Measurements from ENCODE around the gene TNFRSF12A. TPM values are rescaled to one million over a fixed set of nuclear protein-coding genes. Genes with fewer than 3 reads are reported as not detected.

TNFRSF12A gene
- total RNA-seq, 4 donors from 2014 or later: 12.6 to 76.2 (median 24.0) TPM

GRCh38 chr16:3056336-3057180, 36.4 kb downstream of the TNFRSF12A start:
- intact Hi-C loops (cut with DNase I; ENCODE audit: low total_unique reads): loop anchor here (5.0 kb wide), 1 partner anchor 111 kb away; no protein-coding TSS in a partner anchor
- Histone ChIP-seq H3K27me3 (no peaks in the 10 kb centered on the region), H3K4me1 (peaks cover 0 to 10% of the 10 kb centered on the region in 2 donors), H3K4me3 (no peak overlapping the region), H3K27ac (no peak overlapping the region), H3K9me3 (no peaks in the 10 kb centered on the region), H3K36me3 (no peaks in the 10 kb centered on the region)
- TF ChIP-seq CTCF (IDR thresholded peaks at IDR 0.05): no peak
- TF ChIP-seq POLR2A (IDR thresholded peaks at IDR 0.05): no peak
- no peak for DNase-seq

DNA sequence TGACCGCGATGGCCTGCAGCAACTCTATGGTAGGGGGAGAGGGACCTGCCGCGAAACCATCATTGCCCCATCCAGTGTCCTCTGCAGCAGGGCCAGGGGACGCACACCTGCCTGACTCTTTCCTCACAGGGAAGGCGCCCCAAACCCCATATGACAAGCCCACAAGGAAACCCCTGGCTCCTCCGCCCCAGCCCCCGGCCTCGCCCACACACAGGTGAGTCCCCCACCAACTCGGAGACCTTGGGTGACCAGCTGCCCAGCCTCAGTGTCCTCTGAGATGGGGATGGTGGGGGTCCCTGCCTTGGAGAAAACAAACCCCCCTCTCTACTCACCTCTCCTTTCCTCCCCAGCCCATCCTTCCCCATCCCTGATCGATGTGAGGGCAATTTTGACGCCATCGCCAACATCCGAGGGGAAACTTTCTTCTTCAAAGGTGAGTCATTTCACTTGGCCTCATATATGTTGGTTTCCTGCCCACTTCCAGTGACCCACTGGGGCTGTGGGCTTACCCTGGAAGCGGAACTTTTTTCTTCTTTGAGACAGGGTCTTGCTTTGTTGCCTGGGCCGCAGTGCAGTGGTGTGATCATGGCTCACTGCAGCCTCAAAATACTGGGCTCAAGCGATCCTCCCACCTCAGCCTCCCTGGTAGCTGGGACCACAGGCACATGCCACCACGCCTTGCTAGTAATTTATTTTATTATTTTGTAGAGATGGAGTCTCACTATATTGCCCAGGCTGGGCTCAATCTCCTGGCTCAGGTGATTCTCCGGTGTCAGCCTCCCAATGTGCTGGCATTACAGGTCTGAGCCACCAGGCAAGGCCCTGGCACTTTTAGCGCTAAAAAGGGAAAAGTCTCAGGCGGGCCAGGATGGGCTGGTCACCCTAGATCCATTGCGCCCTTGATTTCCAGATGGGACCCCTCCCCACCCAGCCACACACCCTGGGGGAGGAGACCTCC, 37.3 kb downstream of the TNFRSF12A start:
- no peak for TF ChIP-seq CTCF (IDR thresholded peaks at IDR 0.05)
- TF ChIP-seq POLR2A (IDR thresholded peaks at IDR 0.05): no peak
- peaks cover 0 to 10% of the 10 kb centered on the region in 2 donors for H3K4me1 ChIP-seq
- no peaks in the 10 kb centered on the region for H3K9me3 ChIP-seq
- no peaks in the 10 kb centered on the region for H3K27me3 ChIP-seq
- no peak overlapping the region for H3K27ac ChIP-seq
- DNase-seq: no peak
- no peaks in the 10 kb centered on the region for H3K36me3 ChIP-seq
- peak overlapping the region in 1 of 2 donors; percentile 65 for H3K4me3 ChIP-seq
- intact Hi-C loops (cut with DNase I; ENCODE audit: low total_unique reads): loop anchor here (5.0 kb wide), 1 partner anchor 110 kb away; no protein-coding TSS in a partner anchor

DNA sequence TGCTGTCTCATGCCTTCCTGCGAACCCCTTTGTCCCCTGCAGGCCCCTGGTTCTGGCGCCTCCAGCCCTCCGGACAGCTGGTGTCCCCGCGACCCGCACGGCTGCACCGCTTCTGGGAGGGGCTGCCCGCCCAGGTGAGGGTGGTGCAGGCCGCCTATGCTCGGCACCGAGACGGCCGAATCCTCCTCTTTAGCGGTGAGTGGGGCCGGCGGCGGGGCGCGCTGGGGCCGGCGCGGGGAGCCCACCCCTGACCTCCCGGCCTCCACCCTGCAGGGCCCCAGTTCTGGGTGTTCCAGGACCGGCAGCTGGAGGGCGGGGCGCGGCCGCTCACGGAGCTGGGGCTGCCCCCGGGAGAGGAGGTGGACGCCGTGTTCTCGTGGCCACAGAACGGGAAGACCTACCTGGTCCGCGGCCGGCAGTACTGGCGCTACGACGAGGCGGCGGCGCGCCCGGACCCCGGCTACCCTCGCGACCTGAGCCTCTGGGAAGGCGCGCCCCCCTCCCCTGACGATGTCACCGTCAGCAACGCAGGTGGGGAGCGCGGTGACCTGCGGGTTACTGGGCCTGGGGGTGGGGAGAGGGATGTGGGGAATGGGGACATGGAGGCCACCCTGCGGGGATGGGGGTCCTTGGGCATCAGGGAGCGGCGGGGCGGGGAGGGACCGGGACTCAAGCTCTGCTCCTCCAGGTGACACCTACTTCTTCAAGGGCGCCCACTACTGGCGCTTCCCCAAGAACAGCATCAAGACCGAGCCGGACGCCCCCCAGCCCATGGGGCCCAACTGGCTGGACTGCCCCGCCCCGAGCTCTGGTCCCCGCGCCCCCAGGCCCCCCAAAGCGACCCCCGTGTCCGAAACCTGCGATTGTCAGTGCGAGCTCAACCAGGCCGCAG, 38.2 kb downstream of the TNFRSF12A start:
- peaks cover 0 to 10% of the 10 kb centered on the region in 2 donors for H3K4me1 ChIP-seq
- H3K9me3 ChIP-seq: no peaks in the 10 kb centered on the region
- peak overlapping the region; percentile 49 to 85 for H3K27ac ChIP-seq
- H3K4me3 ChIP-seq: peak overlapping the region; percentile 65 to 91
- intact Hi-C loops (cut with DNase I; ENCODE audit: low total_unique reads): loop anchor here (5.0 kb wide), 1 partner anchor 109 kb away; no protein-coding TSS in a partner anchor
- H3K36me3 ChIP-seq: no peaks in the 10 kb centered on the region
- TF ChIP-seq POLR2A (IDR thresholded peaks at IDR 0.05) (no peak), CTCF (IDR thresholded peaks at IDR 0.05) (no peak)
- H3K27me3 ChIP-seq: no peaks in the 10 kb centered on the region
- peak in 1 of 2 donors; percentile 41 for DNase-seq

DNA sequence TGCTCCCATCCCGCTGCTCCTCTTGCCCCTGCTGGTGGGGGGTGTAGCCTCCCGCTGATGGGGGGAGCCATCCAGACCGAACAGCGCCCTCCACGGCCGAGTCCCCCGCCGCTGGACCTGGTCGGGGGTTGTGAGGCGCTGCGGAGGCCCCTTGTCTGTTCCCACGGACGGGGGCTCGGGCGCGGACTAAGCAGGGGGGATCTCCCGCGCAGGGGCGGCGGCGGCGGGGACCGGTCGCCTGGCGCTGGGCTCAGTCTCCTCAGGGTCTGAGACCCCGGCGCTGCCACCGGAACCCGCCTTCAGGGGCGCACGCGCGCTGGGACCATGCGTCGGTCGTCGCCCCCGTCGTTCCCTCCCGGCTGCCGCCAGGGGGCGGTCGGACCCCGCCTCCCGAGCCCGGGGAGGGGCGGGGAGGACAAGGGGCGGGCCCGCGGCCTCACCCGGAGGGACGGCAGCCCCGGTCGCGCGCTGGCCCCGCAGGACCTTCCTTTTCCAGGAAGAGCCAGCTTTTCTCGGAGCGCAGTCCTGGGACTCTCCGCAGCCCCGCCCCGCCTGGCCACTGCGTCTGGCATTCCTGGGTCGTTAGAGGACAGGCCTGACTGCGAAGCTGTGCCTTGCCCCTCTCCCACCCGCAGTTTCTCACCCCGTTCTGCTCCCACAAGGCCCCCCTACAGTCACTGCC, 39.0 kb downstream of the TNFRSF12A start:
- H3K4me1 ChIP-seq: peaks cover 0 to 10% of the 10 kb centered on the region in 2 donors
- peak overlapping the region; percentile 58 to 85 for H3K27ac ChIP-seq
- DNase-seq: peak; percentile 72 to 86
- peak overlapping the region; percentile 65 to 91 for H3K4me3 ChIP-seq
- no peaks in the 10 kb centered on the region for H3K9me3 ChIP-seq
- no peaks in the 10 kb centered on the region for H3K27me3 ChIP-seq
- H3K36me3 ChIP-seq: no peaks in the 10 kb centered on the region
- intact Hi-C loops (cut with DNase I; ENCODE audit: low total_unique reads): loop anchor here (5.0 kb wide), 1 partner anchor 108 kb away; no protein-coding TSS in a partner anchor
- peak in 1 of 2 donors; percentile 51 for TF ChIP-seq POLR2A (IDR thresholded peaks at IDR 0.05)
- peak; percentile 78 to 98 (median 98) for TF ChIP-seq CTCF (IDR thresholded peaks at IDR 0.05)
